NK-92 treated with Interleukin-12 subunit alpha and Interleukin-12 subunit beta, amount 100 ng/mL, for 24 hours (cell line): Measurements from ENCODE around the gene ROR2.

Experiments used
- DNase-seq: peaks from one replicate; lab custom pipeline; 2025; lab: John Stamatoyannopoulos, UW

ROR2 gene

DNA sequence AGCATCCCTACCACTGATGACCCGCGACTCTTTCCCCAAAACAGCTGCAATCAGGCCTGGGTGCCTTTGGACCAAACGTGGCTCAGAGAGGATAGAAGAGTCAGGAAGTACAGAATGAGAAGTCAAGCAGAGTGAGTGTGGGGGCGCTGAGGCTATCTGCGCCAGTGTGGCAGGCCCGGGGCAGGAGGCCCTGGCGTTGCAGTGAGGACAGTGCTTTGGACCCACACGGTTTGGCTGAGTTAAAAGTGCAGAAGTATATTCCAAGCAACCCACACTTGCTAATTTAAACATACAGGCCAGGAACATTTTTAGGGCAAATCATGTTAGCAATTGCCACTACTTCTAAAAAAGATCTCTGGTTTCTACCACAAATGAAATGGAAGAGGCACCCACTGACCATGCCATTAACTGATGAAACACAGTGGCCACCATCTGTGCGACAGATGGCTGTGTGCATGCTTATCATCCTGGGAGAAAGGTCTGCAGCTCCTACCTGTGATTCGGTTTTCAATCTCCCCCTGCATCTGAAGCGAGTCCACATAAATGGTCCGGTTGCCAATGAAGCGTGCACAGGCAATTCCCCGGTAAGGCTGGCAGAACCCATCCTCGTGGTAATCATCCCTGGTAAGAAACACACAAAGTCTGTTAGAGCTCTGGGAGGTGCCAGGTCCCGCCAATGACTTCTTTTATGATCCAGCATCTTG, 213.0 kb downstream of the ROR2 start:
- no peak for DNase-seq

DNA sequence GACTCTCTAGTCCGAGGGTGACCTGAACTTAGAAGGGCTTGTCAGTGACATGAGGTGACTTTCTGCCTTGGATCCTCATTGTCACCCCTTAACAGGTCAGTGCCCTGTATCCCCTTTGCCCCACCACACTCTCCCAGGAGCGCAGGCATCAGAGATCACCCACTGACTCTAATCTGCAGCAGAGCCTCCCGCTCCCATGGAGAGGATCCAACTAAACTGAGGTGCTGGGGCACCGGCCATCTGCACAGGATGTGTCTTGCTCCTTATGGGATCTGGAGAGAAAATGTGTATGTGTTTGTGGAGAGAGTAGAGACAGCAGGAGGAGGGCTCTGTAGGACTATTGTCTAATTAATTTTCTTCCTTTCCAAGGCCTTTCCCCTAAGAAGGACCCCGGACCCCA, 213.7 kb downstream of the ROR2 start:
- DNase-seq, result no peak

DNA sequence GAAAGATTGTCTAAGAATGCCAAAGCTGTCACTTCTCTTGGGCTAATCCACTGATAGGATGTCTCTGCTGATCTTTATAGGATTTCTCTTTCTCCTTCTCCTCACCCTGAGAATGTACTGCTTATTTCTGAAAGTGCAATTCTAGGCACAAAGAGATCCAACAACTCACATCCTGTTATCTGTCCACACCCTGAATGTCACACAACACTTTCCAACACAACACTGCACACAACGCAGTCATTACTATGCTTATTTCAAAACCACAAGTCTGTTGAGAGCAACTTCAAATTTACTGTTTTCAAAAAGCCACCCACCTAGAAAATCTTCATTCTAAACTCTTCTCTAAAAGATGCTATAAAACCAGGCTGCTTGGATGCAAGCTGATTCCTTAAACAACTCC, 215.0 kb downstream of the ROR2 start:
- DNase-seq, result no peak

DNA sequence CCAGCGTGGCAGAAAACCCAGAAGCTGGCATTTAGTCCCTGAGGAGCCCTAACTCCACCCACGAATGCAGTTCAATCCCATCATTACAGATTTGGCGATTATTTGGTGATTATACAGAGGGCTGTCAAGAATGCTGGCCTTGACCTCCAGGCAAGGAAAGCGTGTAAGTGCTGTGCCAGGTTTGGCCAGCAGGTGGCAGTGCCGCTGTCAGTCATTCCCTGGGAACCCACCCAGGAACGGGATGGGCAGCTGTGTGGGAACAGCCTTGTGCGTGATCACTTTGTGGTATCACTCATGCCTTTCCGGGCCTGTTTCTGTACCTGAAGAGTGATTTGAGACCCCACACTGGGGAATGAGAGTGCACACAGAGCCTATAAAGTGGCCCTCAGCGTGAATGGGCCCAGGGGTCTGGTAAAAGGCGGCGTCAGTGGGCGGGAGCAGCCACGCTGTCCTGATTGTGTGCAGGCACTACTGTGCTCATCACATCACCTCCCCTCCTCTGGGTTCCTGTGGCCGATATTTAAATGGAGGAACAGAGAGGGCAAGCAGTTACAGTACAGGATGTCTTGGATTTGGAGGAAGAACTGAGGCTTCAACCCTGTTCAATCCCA, 215.6 kb downstream of the ROR2 start:
- peak; percentile 44 for DNase-seq

DNA sequence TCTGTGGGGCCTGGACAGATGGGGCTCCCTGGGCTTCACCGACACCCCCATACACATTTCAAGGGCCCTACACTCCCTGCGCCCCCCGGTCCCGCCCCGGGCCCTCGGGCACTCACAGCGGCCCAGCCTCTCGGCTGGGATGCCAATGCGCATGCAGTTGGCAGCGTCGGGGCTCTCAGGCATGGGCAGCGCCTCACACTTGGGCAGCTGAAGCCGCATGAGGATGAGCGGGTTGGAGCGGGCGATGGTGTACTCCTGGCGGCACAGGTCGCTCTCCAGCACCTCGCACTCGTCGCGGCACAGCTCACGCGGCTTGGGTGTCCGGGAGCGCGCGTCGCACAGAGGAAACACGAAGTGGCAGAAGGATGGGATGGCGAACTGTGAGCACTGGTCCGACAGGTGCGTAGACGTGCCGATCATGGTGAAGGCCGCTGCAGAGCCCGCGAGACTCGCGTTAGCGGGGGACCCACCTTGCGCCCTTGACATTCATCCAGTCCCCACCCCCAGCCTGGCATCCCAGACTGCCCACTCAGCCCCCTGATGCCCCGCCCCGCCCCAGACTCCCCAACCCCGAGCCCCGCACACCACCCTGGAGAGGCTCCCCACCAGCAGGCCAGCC, 216.9 kb downstream of the ROR2 start:
- DNase-seq, result no peak

DNA sequence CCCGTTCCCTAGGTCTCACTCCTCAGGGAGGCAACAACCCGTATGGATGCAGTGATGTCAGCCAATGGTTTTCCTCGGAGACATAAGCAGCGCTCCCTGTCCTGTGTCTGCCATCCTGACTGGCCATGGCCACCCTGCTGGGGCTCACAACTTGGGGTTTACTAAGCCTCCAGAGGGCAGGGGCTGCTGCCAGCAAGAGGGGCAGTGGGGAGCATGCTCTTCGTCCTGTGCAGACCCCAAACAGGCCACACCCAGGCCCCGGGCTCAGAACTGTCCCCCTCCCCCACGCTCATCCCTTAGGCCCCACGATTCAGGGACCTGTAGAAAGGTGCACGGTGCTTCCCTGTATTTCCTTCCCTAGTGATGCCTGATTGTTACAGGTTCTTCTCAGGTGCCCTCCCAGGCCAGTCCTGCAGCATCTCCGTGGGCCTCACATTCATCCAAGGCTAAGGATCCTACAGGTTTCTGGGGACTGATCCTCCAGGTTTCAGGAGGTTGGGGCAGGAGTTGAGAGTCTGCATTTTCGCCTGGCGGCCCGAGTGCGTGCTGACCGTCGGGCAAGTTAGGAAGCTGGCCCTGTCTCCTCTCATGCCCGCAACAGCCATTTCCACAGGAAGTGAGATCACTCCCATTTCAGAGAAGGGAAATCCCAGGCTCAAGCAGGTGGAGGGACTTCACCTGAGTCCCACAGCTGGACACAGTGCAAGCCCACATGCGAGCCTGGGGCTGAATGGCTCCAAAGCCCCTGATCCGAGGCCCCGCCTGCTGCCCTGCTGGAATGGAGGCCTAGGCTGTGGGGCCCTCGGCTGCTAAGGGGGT, 217.6 kb downstream of the ROR2 start:
- no peak for DNase-seq

DNA sequence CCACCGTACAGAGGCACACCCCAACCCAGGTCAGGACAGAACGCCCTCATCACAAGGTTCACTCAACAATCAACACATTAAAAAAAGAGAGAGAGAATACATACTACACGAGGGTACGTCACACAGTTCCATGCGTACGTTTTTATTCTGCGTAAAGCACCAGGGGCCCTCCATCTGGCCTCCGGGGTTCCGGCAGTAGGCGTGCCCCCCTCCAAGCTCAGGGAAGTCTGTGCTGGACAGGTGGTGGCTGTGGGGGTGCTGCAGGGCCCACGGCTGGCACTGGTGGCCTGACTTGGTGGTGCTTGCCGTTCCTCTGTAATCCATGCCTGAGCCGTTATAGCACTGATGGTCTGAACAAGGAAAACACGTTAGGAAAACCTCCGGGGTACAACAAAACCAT, 219.2 kb downstream of the ROR2 start:
- no peak for DNase-seq

DNA sequence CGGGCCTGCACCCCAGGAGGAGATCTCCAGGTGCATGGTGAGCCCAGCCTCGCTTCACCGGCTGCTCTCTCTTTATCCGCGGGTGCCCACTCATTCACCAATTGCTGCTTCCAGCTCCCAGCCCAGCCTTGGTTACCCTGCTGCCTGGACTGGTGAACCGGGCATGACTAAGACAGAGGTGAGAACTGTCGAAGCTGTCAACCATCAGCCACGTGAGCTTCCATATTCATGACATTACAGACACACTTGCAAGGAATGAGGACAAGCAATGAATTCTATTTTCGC, 220.5 kb downstream of the ROR2 start:
- no peak for DNase-seq

DNA sequence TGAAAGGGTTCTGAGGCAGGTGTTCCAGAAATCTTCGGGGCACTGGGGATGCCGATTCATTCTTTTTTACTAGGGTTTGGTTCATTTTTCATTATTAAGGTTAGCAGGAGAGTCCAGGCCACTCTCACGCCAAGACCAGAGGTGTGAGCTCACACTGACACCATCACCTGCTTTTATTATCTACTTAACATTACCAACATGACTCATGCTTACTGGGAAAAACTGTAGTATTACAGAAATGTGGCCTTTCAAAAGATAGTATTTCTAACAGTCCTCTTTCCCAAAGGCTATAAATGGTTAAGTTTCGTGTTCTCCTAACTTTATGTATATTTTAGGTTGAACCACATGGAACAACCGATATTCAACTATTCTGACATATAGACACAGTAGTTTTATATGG, 222.1 kb downstream of the ROR2 start:
- DNase-seq, result peak; percentile 34

DNA sequence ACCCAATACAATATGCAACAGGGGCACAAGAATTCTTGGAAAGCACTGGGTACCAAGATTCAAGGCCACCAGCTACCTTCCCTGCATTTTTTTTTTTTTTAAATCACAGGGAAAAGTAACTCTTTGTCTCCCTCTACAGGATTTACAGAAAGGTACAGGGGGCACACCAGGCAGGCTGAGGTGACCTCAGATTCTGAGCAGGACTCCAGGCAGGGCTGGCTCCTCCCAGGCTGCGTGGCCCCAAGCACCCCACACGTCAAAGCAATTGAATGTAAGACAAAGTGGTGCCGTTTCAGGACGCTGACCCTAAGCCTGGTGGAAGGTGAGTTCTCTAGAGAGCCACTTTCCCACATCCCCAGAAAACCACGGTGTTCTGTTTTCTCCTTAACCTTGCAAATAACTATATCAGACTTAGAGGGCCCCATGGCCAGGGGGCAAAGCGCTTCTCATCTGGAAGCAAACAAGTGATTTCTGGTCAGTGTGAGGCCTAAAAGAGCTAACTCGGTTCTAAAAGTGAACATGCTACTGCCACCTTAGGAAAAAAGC, 222.6 kb downstream of the ROR2 start:
- peak; percentile 62 for DNase-seq

DNA sequence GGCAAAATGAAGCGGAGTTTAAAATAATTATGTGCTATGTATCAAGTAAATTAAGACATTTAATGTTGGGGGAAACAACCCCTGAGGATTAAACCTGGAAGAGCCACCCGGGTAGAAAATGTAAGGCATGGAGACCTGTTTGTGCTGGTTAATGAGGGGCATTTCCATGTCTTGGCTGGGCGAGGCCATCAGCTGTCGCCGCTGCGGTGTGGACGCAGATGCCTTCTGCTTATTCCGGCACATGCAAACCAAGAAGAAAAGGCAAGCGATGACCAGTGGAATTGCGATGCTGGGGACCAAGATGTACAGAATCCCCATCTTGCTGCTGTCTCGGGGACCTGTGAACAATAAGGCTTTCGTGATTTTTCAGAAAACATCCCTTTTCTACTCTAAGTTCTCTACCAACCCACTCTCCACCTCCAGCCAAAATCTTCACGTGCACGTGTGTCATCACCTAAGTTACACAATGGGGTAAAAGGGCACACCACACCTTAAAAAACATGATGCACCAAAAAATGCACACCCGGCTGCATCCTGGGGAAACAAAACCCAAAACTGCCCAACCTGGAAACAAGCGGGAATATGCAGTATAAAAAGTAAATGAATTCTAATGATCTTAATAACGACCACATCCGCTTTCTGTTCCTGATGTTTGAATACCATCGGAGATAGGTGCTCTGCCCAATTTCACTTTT, 223.5 kb downstream of the ROR2 start:
- DNase-seq, result no peak

DNA sequence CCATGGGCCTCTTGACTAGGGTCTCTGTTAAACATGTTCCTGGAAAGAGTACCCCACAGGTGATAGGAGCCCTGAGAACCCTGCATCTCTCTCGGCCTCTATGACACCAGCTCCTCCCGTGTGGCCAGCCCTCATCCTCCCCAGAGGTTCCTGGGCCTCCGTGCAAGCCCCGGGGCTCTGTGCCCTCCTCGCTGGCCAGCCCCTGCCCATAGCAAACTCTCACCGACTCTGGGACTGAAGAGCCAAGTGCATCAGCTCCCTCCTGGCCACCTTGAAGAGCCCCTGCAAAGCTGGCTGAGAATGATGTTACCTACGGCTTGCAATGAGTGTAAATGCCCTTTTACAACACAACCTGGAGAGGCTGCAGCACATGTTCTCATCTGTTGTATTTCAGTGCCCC, 224.4 kb downstream of the ROR2 start:
- no peak for DNase-seq

DNA sequence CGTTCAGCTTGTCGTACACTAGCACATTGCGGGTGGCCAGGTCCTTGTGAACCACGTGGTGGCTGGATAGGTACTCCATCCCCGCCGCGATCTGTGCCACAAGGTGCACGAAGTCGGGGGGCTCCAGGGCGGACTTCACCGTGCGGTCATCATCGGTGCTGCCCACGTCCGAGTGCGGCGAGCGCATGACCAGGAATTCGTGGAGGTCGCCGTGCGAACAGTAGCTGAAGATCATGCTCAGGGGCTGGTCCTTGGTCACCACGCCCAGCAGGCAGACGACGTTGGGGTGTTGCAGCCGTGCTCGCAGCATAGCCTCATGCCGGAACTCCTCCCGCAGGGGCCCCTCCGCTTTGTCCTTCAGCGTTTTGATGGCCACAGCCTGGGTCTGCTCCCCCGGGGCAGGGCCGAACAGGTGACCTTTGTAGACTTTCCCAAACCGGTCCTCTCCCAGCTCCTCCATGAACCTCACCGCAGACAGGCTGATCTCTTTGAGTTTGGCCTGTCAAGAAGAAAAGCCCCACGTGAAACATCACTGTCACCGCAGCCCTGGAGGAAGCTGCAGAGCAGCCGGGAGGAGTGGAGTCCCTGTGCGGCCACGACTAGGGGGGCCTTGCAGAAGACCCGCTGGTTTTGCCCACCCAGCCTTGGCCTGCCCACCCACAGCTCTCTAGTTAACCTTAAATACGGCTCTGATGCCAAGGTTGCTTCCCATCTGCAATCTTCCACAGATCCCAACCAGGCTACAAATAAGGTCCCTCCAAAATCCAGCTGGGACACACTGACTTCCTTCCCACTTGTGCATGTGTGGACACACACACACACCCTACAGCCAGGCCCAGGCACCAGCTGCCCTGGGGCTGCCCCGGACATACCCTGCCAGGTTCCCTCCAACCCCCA, 225.2 kb downstream of the ROR2 start:
- DNase-seq, result no peak

DNA sequence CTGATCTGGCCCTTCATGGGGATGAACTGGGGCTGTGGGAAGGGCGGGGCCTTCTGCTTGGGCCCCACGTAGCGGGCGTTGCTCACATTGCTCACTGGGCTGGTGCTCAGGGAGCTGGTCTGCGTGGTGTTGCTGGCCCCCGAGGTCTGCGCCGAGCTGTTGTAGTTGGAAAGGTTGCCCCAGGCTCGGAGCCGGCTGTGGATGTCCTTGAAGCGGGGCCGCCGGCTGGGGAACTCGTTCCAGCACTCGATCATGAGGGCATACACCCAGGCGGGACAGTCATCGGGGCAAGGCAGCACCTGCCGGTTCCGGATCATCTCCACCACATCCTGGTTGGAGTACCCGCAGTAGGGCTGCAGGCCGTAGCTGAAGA, 226.0 kb downstream of the ROR2 start:
- no peak for DNase-seq

DNA sequence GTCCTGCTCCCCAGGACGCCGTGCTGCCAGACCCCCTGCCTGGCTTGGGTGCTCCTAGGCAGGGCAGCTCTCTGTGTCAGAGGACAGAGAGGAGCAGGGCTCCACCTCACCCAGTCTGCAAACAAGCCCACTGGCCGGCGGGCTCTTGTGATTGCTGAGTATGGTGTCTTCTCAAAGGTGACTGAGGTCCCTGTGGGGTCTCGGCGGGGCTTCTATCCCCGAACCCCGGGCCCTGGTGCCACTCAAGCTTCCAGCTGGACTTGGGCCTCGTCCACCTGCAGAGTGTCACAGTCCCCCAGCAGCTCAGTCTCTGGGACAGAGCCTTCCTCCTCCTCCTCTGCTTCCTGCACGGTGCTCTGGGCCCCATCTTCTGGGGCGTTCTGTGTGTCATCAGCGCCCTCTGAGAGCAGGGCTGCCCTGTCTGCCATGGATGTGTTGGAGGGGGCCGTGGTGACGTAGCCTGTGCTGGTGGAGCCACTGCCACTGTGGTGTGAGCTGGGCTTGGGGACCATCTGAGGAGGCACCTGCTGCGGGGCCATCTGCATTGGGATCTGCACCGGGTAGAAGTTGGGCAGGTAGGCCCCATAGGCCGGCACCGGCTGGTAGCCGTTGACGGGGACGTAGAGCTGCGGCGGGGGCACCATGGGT, 226.5 kb downstream of the ROR2 start:
- DNase-seq, result no peak

DNA sequence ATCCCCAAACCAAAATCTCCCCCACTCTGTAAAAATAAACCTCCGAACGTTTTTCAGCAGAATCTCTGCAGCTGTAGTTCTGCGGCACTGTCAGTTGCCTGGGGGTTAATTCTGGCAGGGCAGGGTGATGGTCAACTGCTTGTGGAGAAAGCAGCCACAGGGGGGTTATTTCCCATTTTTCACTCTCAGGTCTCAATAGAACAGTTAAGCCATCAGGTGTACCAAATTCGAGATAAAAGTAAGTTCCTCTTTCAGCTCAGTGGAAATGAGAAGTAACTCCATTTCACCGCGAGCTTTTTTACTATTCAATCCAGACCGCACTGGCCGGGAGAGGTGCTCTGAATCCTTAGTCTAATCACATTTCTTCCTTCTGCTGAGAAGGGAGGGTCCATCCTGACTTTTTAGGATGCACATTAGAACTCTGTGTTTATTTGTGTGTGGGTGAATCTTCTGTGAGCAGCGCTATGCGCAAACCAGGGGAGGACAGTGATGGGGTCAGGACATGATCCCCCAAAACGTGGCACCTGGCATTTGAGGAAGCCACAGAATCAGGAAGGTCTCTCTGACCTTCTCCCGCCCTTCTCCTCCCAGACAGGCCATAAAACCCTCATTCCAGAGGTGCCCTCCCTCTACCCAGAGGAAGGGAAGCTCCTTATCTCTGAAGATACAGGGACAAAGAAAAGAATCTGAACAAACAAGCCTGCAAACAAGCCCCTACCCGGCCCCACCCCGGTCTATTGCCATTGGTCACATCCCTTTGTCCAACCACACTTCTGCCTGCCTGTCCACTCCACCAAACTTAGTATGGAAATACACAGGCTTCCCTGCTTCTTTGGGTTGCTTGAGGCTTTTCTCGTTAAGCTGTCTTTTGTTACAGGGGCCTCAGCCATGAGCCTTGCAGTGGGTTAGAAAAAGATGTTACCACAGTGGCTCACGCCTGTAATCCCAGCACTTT, 229.0 kb downstream of the ROR2 start:
- no peak for DNase-seq

DNA sequence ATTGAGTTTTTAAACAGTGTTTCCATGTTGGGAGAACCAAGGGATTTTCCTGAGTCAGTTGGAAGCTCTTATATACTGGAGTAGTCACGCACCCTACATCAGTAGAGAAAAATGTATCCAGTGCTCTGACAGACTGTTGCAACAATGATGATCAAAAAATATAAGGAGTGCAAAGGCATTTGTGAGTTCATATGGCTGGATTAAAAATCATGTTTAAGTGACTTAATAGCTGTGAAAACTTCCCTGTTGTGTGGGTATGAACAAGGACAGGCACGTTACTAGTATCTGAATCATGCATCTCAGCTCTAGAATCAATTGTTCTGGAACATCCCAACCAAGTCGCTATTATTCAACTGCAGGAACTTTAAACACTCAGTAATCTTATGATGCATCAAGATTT, 229.7 kb downstream of the ROR2 start:
- DNase-seq, result no peak

DNA sequence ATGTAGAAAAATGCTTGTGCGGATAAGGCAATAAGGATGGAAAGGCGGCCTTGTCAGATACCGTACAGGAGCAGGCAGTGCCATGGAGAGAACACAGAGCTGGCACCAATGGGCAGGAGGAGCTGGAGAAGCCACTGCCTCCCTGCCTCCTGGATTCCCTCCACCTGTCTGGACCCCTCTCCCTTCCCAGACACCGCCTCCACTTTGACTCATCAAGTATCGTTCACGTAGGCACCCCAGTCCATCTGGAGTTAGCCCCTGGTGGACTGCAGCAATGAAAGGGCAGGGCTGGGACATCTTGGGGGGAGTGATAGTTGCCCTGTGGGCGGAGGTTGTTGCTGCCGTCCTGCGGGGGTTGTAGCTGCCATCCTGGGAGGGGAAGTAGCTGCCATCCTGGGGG, 232.0 kb downstream of the ROR2 start:
- no peak for DNase-seq

DNA sequence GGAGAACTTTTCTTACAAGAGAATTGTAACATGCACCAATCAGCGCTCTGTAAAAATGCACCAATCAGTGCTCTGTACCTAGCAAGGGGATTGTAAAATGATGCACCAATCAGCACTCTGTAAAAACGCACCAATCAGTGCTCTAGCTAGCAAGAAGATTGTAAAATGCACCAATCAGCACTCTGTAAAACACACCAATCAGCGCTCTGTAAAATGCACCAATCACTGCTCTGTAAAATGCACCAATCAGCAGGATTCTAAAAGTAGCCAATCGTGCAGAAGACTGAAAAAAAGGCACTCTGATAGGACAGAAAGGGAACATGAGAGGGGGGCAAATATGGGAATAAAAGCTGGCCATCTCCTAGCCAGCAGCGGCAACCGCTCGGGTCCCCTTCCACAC, 233.2 kb downstream of the ROR2 start:
- no peak for DNase-seq

DNA sequence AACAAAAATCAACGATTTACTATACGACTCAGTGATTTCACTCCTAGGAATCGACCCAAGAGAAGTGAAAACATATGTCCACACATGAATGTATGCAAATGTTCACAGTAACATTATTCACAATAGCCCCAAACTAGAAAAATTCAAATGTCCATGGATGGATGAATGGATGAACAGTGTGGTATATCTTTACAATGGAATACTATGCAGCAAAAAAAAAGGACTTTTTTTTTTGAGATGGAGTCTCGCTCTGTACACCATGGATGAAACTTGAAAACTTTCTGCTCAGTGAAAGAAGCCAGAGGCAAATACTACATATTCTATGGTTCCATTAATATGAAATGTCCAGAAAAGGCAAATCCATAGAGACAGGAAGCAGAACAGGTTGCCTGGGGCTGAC, 233.8 kb downstream of the ROR2 start:
- DNase-seq, result no peak
